Measurements from ENCODE around the gene ATP1A1. TPM values are rescaled to one million over a fixed set of nuclear protein-coding genes. Genes with fewer than 3 reads are reported as not detected.

Gene ATP1A1
- 100 to 1,000 TPM; 306 to 310 TPM for total RNA-seq

DNA sequence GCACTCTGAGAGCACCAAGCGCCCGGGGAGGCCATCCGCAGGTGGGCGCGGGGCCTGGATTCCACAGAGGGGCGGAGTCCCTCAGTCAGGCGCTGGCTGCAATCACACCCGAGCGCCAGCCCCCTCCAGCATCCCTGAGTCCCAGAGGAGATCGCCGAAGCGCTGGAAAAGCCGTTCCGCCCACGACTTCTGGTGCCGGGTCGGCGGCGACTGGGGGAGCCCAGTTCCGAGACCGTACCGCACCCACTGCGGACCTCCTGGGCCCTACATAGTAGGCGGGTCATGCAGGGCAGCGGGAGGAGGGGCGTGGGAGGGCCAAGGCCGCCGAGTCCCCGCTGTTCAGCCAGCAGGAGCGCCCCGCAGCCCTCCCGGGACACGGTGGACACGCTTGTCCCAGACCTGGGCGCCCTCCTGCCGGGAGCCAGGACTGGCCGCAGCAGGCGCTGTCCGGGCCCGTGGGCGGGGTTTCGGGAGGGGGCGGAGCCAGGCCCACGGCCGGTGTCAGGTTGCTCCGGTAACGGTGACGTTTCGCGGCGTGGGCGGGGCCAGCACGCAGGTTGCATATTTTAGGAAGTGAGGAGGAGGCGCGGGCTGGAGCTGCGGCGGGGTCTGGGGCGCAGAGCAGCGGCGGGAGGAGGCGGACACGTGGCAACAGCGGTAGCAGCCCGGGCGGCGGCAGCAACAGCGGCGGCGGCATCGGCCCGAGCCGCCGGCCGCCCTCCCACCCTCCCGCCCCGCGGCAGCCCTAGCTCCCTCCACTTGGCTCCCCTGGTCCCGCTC lies at the start of gene ATP1A1:
TSS of gene ATP1A1 (plus strand) at position 594 of the 780 bp plus-strand sequence. CDS start 268 bp downstream, outside the sequence.

Other genes starting within 250 kb of the ATP1A1 start
- gene CD58, start 197.8 kb downstream of the ATP1A1 start, total RNA-seq = 10 to 100 TPM; 21.7 TPM